Activated naive CD4-positive, alpha-beta T cell treated with anti-CD3 and anti-CD28 coated beads, Interleukin-2, amount 10 ng/mL, durations not matched to agents 7 days and 5 days (primary cell): ENCODE results near the gene C3AR1.
"Not testable (repeated sequence)": the region's sequence is repeated elsewhere in the genome, so short reads cannot be mapped to it uniquely, and the experiment has no call there.

Source experiments
- CTCF ChIA-PET: fragments of 350-600 bp; sonication (Branson Sonifier 250); formaldehyde crosslinking; loops from one replicate; lab custom pipeline; 2021; ENCODE audit warnings: antibody characterized with exemption; lab: Charles Lee
- DNase-seq: peaks from one replicate; pipeline ENCODE4 v3.0.0-alpha.2; 2020
- H3K27ac Mint-ChIP-seq: one replicate; pipeline ENCODE4 v1.8.0; 2021; ENCODE audit warnings: mild to moderate bottlenecking, moderate library complexity, mixed read lengths
- H3K27me3 Mint-ChIP-seq: one replicate; pipeline ENCODE4 v1.8.0; 2021; ENCODE audit warnings: mild to moderate bottlenecking, mixed read lengths
- H3K36me3 Mint-ChIP-seq: one replicate; pipeline ENCODE4 v1.8.0; 2021; ENCODE audit warnings: mixed read lengths
- H3K4me1 Mint-ChIP-seq: one replicate; pipeline ENCODE4 v1.8.0; 2021; ENCODE audit warnings: mixed read lengths
- H3K4me3 Mint-ChIP-seq: one replicate; pipeline ENCODE4 v1.8.0; 2021; ENCODE audit warnings: mild to moderate bottlenecking, moderate library complexity, mixed read lengths
- H3K9me3 Mint-ChIP-seq: one replicate; pipeline ENCODE4 v1.8.0; 2021; ENCODE audit warnings: mixed read lengths

C3AR1 gene

DNA sequence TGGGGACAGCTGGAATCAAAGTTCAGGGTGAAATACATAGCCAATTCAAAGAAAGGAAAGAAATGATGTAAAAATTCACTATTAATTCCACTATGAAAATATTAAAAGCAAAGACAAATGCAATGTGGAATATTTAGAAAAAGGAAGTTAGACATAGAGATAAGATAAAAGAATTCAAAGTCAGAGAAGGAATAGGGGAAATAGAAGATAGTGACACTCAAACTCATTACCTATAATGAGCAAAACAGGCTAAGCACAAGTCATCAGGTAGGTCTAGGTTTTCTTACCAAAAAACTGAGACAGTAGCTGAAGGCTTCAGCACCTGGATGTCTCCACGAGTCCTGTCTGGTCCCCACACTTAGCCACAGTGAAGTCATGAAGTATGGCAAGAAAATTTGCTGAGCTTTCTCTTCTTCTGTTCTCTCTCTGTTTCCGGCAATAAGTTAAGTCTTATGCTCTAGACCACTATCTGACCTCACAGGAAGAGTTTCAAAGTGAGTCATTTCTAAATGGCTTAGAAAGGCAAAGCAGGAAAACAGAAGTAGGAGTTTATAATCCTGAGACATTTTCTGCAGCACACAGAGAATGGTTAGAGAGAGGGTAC lies at the start of gene C3AR1:
Gene C3AR1 (minus strand): TSS at position 369 of the 604 bp plus-strand sequence. CDS start 6,174 bp downstream, outside the sequence.
- H3K36me3 Mint-ChIP-seq: no peaks in the 10 kb centered on the region
- H3K4me3 Mint-ChIP-seq: peak within 1 kb of the TSS; percentile 56
- H3K27me3 Mint-ChIP-seq: no peaks in the 10 kb centered on the region
- no peaks in the 10 kb centered on the region for H3K9me3 Mint-ChIP-seq
- DNase-seq: peak; percentile 62
- CTCF ChIA-PET: interaction anchor here (0.7 to 2.6 kb wide), 5 partner anchors 9 to 22 kb away, joined by 3 to 17 read pairs (median 6); no protein-coding TSS in a partner anchor
- peaks cover 23% of the 10 kb centered on the region for H3K4me1 Mint-ChIP-seq
- peak within 1 kb of the TSS; percentile 86 for H3K27ac Mint-ChIP-seq

- H3K36me3 Mint-ChIP-seq, H3K4me3 Mint-ChIP-seq, H3K27me3 Mint-ChIP-seq, H3K4me1 Mint-ChIP-seq, H3K9me3 Mint-ChIP-seq, CTCF ChIA-PET, DNase-seq, H3K27ac Mint-ChIP-seq: not testable (repeated sequence)
These were observed 47.0 kb upstream of the C3AR1 start for GRCh38 chr12:8113117-8113516.

DNA sequence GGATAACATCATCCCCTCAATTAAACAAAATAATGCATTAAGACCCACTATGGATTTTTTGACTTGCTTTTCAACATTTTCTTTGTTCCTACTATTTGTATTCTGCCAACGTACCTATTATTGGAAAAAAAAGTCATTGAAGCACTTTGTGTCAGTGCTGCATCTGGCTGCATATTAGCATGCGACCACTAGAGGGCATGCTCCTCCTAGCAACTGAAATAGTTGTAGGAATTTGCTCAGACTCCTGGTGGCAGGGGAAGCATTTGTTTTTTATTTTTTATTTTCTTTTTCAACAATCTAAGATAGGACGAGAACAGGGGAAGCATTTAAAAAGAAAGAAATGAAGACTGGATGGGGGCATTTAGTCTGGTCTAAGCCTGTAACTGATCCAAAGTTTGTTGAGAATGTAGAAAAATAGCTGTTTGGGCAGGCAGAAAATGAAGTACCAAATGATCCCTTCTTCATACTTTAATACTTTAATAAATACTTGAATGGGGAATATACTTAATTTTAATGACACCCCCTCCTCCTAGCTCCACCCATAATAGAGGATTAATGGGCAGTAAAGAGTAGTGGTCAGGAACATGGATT lies 42.7 kb upstream of the C3AR1 start:
- Mint-ChIP-seq H3K4me1 (peaks cover 9% of the 10 kb centered on the region), H3K36me3 (peaks cover 18% of the 10 kb centered on the region), H3K9me3 (no peaks in the 10 kb centered on the region), H3K4me3 (no peak overlapping the region), H3K27ac (no peak overlapping the region), H3K27me3 (no peaks in the 10 kb centered on the region)
- CTCF ChIA-PET: interaction anchor here (0.6 to 3.7 kb wide), 12 partner anchors 9 to 128 kb away, joined by 3 to 36 read pairs (median 4); partner anchors contain the start of gene FAM90A1
- peak; percentile 90 for DNase-seq

GRCh38 chr12:8099235-8099634 lies 33.1 kb upstream of the C3AR1 start:
- Mint-ChIP-seq H3K36me3 (peaks cover 42% of the 10 kb centered on the region), H3K27ac (no peak overlapping the region), H3K4me1 (peaks cover 2% of the 10 kb centered on the region), H3K9me3 (no peaks in the 10 kb centered on the region), H3K4me3 (no peak overlapping the region), H3K27me3 (no peaks in the 10 kb centered on the region)
- no peak for DNase-seq
- CTCF ChIA-PET: no interaction called here

- peaks cover 2% of the 10 kb centered on the region for H3K4me1 Mint-ChIP-seq
- no peak for DNase-seq
- no peak overlapping the region for H3K4me3 Mint-ChIP-seq
- CTCF ChIA-PET: no interaction called here
- no peaks in the 10 kb centered on the region for H3K9me3 Mint-ChIP-seq
- no peak overlapping the region for H3K27ac Mint-ChIP-seq
- H3K27me3 Mint-ChIP-seq: no peaks in the 10 kb centered on the region
- H3K36me3 Mint-ChIP-seq: peaks cover 63% of the 10 kb centered on the region
These were observed 30.2 kb upstream of the C3AR1 start for GRCh38 chr12:8096281-8096915.

- H3K4me3 Mint-ChIP-seq: no peak overlapping the region
- H3K4me1 Mint-ChIP-seq: peaks cover 20% of the 10 kb centered on the region
- H3K9me3 Mint-ChIP-seq: no peaks in the 10 kb centered on the region
- no peak overlapping the region for H3K27ac Mint-ChIP-seq
- CTCF ChIA-PET: no interaction called here
- DNase-seq: no peak
- H3K27me3 Mint-ChIP-seq: no peaks in the 10 kb centered on the region
- H3K36me3 Mint-ChIP-seq: peaks cover 77% of the 10 kb centered on the region
These were observed 27.1 kb upstream of the C3AR1 start for GRCh38 chr12:8093291-8093690.

DNA sequence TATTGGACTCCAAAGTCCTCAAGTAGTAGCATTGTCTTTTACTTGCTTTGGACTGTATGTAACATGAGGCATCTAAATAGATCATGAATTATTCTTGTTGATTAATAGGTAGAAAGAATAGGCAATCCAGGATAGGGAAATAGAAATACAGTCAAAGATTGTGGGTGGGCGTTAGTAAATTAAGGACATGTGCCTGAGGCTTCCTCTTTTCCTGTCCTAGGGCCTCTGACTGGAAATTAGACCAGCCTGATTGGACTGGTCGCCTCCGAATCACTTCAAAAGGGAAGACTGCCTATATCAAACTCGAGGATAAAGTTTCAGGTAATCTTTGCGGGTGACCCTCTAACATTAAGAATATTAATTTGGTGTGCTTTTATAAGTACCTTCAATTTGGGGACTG lies 23.6 kb upstream of the C3AR1 start:
- Mint-ChIP-seq H3K4me3 (no peak overlapping the region), H3K36me3 (peaks cover 57% of the 10 kb centered on the region), H3K27me3 (no peaks in the 10 kb centered on the region), H3K27ac (peak overlapping the region; percentile 54), H3K4me1 (peaks cover 38% of the 10 kb centered on the region), H3K9me3 (no peaks in the 10 kb centered on the region)
- DNase-seq: no peak
- CTCF ChIA-PET: interaction anchor here (1.4 kb wide), 1 partner anchor 229 kb away, joined by 4 read pairs; no protein-coding TSS in a partner anchor

DNA sequence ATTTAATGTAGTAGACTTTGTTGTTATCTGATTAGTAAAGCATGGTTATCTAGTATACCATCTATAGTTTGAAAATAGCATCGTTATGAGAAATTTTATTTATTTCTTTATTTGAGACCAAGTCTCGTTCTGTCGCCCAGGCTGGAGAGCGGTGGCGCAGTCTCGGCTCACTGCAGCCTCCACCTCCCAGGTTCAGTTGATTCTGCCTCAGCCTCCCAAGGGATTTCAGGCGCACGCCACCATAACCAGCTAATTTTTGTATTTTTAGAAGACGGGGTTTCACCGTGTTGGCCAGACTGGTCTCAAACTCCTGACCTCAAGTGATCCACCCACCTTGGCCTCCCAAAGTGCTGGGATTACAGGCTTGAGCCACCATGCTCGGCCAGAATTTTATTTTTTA lies 23.1 kb upstream of the C3AR1 start:
- CTCF ChIA-PET: interaction anchor here (1.2 to 1.4 kb wide), 2 partner anchors 23 to 229 kb away, joined by 4 to 6 read pairs; partner anchors contain the start of gene C3AR1
- H3K4me3 Mint-ChIP-seq, H3K27me3 Mint-ChIP-seq, H3K9me3 Mint-ChIP-seq, DNase-seq: not testable (repeated sequence)
- peaks cover 57% of the 10 kb centered on the region for H3K36me3 Mint-ChIP-seq
- H3K27ac Mint-ChIP-seq: peak overlapping the region; percentile 93
- peaks cover 42% of the 10 kb centered on the region for H3K4me1 Mint-ChIP-seq

- peak overlapping the region; percentile 68 for H3K4me3 Mint-ChIP-seq
These were observed 22.4 kb upstream of the C3AR1 start for GRCh38 chr12:8088574-8088973.

DNA sequence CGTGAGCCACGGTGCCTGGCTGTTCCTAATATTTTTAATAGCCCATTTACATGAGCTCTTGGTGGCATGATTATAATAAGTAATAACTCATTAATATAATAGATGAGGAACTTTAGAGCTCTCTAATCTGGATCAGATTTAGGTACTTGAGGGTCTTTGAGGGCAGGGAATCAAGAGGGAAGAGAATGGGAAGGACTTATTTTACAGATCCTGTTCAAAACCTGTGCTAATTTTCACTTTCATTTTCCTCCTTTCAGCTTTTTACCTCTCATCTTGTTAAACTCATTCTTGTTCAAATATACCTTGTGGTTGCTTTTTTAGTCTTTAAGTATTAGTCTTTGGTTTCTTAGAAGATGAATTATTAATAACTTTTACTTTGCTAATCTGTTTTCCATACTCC lies 21.5 kb upstream of the C3AR1 start:
- Mint-ChIP-seq H3K4me3 (peak overlapping the region; percentile 68), H3K27me3 (no peaks in the 10 kb centered on the region), H3K36me3 (peaks cover 54% of the 10 kb centered on the region), H3K9me3 (no peaks in the 10 kb centered on the region), H3K27ac (peak overlapping the region; percentile 93), H3K4me1 (peaks cover 57% of the 10 kb centered on the region)
- CTCF ChIA-PET: interaction anchor here (1.0 to 2.1 kb wide), 4 partner anchors 10 to 154 kb away, joined by 3 to 8 read pairs (median 4); no protein-coding TSS in a partner anchor
- DNase-seq: no peak

More at GRCh38 chr12:8088574-8088973, 22.4 kb upstream of the C3AR1 start:
- Mint-ChIP-seq H3K9me3 (no peaks in the 10 kb centered on the region), H3K27me3 (no peaks in the 10 kb centered on the region), H3K36me3 (peaks cover 58% of the 10 kb centered on the region), H3K4me1 (peaks cover 49% of the 10 kb centered on the region), H3K27ac (peak overlapping the region; percentile 93)
- peak; percentile 67 for DNase-seq
- CTCF ChIA-PET: interaction anchor here (0.8 to 2.1 kb wide), 7 partner anchors 10 to 228 kb away, joined by 3 to 8 read pairs (median 4); partner anchors contain the start of gene C3AR1

- Mint-ChIP-seq H3K4me1 (peaks cover 67% of the 10 kb centered on the region), H3K4me3 (peak overlapping the region; percentile 91), H3K27ac (peak overlapping the region; percentile 99), H3K36me3 (peaks cover 24% of the 10 kb centered on the region)
- H3K27me3 Mint-ChIP-seq, CTCF ChIA-PET, H3K9me3 Mint-ChIP-seq: not testable (repeated sequence)
- peak; percentile 38 for DNase-seq
These were observed 18.2 kb upstream of the C3AR1 start for GRCh38 chr12:8084351-8084750.

DNA sequence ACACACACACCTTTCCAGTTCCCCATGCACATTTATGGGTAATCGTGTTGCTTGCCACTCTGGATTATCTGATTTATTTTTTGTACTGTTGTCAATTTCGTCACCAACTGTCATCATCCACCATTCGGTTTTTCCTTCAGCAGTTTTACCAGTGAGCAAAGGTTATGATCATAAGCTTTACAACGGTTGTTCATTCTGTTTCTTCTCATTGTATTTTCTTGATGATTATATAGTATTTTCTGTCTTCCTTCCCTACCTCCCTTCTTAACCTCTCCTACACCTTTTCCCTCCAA lies 16.6 kb upstream of the C3AR1 start:
- peaks cover 18% of the 10 kb centered on the region for H3K36me3 Mint-ChIP-seq
- CTCF ChIA-PET: interaction anchor here (0.8 kb wide), 1 partner anchor 37 kb away, joined by 3 read pairs; no protein-coding TSS in a partner anchor
- no peak for DNase-seq
- peak overlapping the region; percentile 99 for H3K27ac Mint-ChIP-seq
- H3K4me1 Mint-ChIP-seq: peaks cover 64% of the 10 kb centered on the region
- H3K4me3 Mint-ChIP-seq: peak overlapping the region; percentile 91
- no peaks in the 10 kb centered on the region for H3K27me3 Mint-ChIP-seq
- H3K9me3 Mint-ChIP-seq: no peaks in the 10 kb centered on the region

DNA sequence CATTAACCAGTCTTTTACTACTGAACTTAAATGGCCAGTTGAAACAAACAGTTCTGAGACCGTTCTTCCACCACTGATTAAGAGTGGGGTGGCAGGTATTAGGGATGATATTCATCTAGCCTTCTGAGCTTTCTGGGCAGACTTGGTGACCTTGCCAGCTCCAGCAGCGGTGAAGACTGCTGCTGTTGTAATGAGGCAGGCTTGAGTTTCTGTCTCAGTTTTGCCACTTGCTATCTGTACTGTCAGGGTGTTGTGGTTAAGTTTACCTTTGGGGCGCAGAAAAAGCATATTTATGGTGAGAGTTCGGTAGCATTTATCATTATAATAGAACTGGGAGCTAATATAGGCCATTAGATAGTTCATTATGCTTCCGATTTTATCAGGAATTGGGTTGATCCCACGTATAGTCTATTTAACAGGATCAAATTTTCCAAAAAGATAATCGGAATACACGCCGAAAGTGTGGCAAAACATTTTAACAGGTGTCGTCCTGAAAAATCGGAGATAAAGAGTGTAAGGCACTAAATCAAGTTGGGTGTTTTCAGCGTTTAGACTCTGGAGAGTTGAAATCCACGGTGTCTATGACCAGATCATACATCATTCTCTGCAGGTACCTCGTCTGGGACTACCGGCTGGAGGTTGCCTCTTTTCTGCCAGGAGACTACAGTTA lies 15.2 kb upstream of the C3AR1 start:
- CTCF ChIA-PET: interaction anchor here (5.4 kb wide), 1 partner anchor 35 kb away, joined by 136 read pairs; no protein-coding TSS in a partner anchor
- Mint-ChIP-seq H3K4me3 (peak overlapping the region; percentile 91), H3K36me3 (peaks cover 15% of the 10 kb centered on the region), H3K9me3 (no peaks in the 10 kb centered on the region), H3K27me3 (no peaks in the 10 kb centered on the region), H3K4me1 (peaks cover 55% of the 10 kb centered on the region), H3K27ac (peak overlapping the region; percentile 99)
- peak; percentile 45 for DNase-seq

- H3K4me3 Mint-ChIP-seq: no peak overlapping the region
- peak overlapping the region; percentile 99 for H3K27ac Mint-ChIP-seq
- CTCF ChIA-PET: interaction anchor here (5.4 kb wide), 1 partner anchor 33 kb away, joined by 136 read pairs; no protein-coding TSS in a partner anchor
- H3K4me1 Mint-ChIP-seq: peaks cover 52% of the 10 kb centered on the region
- H3K9me3 Mint-ChIP-seq: no peaks in the 10 kb centered on the region
- no peaks in the 10 kb centered on the region for H3K27me3 Mint-ChIP-seq
- peaks cover 11% of the 10 kb centered on the region for H3K36me3 Mint-ChIP-seq
- DNase-seq: no peak
These were observed 14.0 kb upstream of the C3AR1 start for GRCh38 chr12:8080120-8080519.
